ENCODE data around the gene RMI2. TPM values are rescaled to one million over a fixed set of nuclear protein-coding genes. Genes with fewer than 3 reads are reported as not detected.

Gene RMI2
- total and polyA plus RNA-seq, 8 donors, result 2.3 to 79.9 (median 8.3) TPM

DNA sequence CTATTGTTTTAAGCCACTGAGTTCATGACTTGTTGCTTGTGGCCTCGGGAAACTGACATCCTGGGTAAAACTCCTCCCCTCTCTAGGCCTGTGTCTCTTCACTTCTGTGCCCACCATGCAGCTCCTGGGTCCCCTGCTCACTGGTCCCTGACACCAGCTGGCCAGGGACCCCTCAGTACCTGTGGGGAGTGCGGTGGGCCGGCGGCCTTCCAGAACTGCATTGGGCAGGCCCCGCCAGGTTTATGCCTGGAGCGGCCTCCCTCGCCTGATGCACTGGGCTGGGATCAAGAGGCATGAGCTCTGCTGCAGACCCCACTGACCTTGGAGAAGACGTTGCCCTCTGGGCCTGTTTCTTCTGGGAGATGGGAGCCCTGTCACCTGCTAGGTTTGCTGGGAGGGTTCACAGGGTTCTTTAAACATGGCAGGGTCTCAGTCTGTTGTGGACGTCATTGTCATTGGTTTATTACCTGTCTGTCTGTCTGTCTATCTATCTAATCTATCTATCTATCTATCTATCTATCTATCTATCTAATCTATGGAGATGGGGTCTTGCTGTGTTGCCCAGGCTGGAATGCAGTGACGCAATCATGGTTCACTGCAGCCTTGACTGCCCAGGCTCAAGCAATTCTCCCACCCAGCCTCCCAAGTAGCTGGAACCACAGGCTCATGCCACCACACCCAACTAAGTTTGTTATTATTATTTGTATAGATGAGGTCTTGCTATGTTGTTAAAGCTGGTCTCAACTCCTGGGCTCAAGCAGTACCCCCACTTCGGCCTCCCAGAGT, 21.5 kb upstream of the RMI2 start:
- Histone ChIP-seq H3K4me1 (peaks cover 8 to 16% (median 10%) of the 10 kb centered on the region in 4 donors), H3K27me3 (no peaks in the 10 kb centered on the region), H3K36me3 (no peaks in the 10 kb centered on the region), H3K4me3 (no peak overlapping the region), H3K9me3 (no peaks in the 10 kb centered on the region), H3K27ac (no peak overlapping the region)
- 86 to 91% (median 88%) methylated on average over 5 to 11 of the region's 11 CpGs for WGBS, 5 donors
- intact Hi-C loops (cut with DNase I; ENCODE audit: low total_unique reads), result no loop called here
- TF ChIP-seq POLR2A (IDR thresholded peaks at IDR 0.05) (no peak), EP300 (IDR thresholded peaks at IDR 0.05) (no peak), POLR2AphosphoS5 (IDR thresholded peaks at IDR 0.05) (no peak)
- TF ChIP-seq, protein P1, sequence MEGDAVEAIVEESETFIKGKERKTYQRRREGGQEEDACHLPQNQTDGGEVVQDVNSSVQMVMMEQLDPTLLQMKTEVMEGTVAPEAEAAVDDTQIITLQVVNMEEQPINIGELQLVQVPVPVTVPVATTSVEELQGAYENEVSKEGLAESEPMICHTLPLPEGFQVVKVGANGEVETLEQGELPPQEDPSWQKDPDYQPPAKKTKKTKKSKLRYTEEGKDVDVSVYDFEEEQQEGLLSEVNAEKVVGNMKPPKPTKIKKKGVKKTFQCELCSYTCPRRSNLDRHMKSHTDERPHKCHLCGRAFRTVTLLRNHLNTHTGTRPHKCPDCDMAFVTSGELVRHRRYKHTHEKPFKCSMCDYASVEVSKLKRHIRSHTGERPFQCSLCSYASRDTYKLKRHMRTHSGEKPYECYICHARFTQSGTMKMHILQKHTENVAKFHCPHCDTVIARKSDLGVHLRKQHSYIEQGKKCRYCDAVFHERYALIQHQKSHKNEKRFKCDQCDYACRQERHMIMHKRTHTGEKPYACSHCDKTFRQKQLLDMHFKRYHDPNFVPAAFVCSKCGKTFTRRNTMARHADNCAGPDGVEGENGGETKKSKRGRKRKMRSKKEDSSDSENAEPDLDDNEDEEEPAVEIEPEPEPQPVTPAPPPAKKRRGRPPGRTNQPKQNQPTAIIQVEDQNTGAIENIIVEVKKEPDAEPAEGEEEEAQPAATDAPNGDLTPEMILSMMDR (IDR thresholded peaks at IDR 0.05), result no peak
- DNase-seq, result no peak

DNA sequence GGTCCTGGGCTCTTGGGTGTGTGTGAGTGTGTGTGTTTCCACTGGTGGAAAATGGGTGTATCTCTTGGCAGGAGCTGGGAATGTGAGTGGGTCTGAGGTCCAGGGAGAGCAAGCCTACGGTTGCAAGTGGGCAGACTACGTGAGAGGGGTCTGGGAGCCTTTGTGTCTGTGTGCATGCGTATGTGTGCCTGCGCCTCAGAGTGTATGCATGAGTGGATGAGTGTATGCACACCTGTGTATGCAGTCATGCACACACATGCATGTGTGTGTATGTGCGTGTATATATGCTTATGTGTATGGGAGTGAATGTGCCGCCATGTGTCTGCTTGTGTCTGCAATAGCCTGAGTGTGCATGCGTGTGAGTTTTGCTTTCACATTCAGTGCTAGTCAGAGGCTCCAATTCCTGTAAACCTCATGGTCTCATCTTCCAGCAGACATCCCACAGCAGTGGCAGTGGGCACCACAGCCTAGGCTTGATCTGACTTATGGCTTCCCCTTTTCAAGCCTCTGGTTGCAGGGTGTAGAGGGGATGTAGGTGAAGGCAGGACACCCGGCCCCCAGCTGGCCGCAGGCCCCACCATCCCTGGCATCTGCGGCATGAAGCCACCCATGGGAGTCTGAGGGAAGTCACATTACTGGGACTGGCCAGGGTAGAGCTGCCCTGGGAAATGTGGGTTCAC, 19.7 kb upstream of the RMI2 start:
- Histone ChIP-seq H3K4me1 (peaks cover 11 to 20% (median 18%) of the 10 kb centered on the region in 4 donors), H3K27me3 (no peaks in the 10 kb centered on the region), H3K36me3 (no peaks in the 10 kb centered on the region), H3K9me3 (no peaks in the 10 kb centered on the region), H3K4me3 (no peak overlapping the region), H3K27ac (no peak overlapping the region)
- DNase-seq, result no peak
- TF ChIP-seq POLR2A (IDR thresholded peaks at IDR 0.05) (no peak), POLR2AphosphoS5 (IDR thresholded peaks at IDR 0.05) (no peak), EP300 (IDR thresholded peaks at IDR 0.05) (no peak)
- TF ChIP-seq, protein P1 (IDR thresholded peaks at IDR 0.05), result no peak
- intact Hi-C loops (cut with DNase I; ENCODE audit: low total_unique reads), result no loop called here
- WGBS, 5 donors, result 82 to 90% (median 88%) methylated on average over 7 to 10 of the region's 10 CpGs

DNA sequence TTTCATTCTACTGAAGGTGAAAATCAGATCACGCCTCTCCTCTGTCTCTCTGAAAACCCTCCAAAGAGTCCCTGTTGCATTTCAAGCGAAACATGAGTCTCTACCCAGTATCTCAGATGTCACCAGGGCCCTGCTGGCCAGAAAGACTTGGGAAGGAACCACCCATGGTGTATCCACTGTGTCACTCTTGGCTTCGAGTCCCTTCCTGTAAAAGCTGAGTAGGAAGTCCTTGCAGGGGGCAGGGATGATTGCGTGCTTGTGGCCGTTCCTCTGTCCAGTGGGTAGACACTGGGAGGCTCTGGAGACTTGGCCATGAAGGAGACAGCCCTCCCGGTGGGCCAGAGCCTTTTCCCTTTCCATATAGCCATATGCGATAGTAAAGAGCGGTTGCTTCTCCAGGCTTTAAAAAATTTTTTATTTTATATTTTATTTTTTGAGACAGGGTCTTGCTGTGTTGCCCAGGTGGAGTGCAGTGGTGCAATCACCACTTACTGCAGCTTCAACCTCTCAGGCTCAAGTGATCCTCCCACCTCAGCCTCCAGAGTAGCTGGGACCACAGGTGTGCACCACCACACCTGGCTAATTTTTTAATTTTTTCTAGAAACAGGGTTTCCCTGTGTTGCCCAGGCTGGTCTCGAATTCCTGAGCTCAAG, 19.0 kb upstream of the RMI2 start:
- TF ChIP-seq POLR2AphosphoS5 (IDR thresholded peaks at IDR 0.05), result no peak
- WGBS, 5 donors, result 76 to 98% (median 85%) methylated on average over 6 to 9 of the region's 9 CpGs
- H3K27me3 ChIP-seq, result no peaks in the 10 kb centered on the region

DNA sequence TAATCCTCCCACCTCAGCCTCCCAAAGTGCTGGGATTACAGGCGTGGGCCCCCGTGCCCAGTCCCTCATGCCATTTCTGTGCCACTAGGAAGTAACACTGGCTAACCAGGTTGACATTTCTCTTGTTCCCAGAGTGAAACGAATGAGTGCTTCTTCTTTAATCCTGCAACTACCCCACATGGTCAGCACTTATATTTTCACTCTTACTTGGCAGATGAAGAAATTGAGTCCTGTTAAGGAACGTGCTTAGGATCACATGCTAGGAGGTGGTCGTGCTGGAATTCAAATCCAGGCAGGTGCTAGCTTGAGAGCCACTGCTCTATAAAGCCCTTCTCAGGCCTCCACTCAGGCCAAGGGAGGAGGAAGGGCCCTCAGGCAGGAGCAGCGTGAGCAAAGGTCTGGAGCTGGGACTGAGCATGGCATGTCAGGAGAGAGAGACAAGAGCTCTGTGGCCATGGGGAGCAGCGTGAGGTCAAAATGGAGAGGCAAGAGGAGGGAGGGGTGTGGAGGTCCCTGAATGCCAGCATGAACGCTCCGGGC, 18.5 kb upstream of the RMI2 start:
- Histone ChIP-seq H3K9me3 (no peaks in the 10 kb centered on the region), H3K27me3 (no peaks in the 10 kb centered on the region), H3K4me1 (peaks cover 11 to 20% (median 18%) of the 10 kb centered on the region in 4 donors), H3K27ac (peak overlapping the region in 1 of 5 donors; percentile 61), H3K36me3 (no peaks in the 10 kb centered on the region), H3K4me3 (no peak overlapping the region)
- DNase-seq, result no peak
- TF ChIP-seq EP300 (IDR thresholded peaks at IDR 0.05), result no peak
- TF ChIP-seq, protein P1 (IDR thresholded peaks at IDR 0.05), result no peak
- no peak for TF ChIP-seq POLR2A (IDR thresholded peaks at IDR 0.05)
- TF ChIP-seq POLR2AphosphoS5 (IDR thresholded peaks at IDR 0.05), result no peak
- WGBS, 5 donors, result 84 to 93% (median 89%) methylated on average over 9 of the region's 9 CpGs
- intact Hi-C loops (cut with DNase I; ENCODE audit: low total_unique reads), result no loop called here

More for the DNA sequence above, 19.0 kb upstream of the RMI2 start:
- Histone ChIP-seq H3K4me1 (peaks cover 11 to 20% (median 18%) of the 10 kb centered on the region in 4 donors), H3K4me3 (no peak overlapping the region), H3K27ac (no peak overlapping the region), H3K9me3 (no peaks in the 10 kb centered on the region), H3K36me3 (no peaks in the 10 kb centered on the region)
- no peak for DNase-seq
- intact Hi-C loops (cut with DNase I; ENCODE audit: low total_unique reads), result no loop called here
